DOHH2 (cell line): Measurements from ENCODE around the gene CD70.

ENCODE experiments used
- CTCF ChIP-seq: fragments of 200-600 bp; sonication (generic); IDR thresholded peaks from one replicate; pipeline ENCODE4 v1.5.1; 2014; ENCODE audit warnings: antibody characterized with exemption, mild to moderate bottlenecking, low read depth, low read length; ENCODE audit not compliant: poor library complexity, severe bottlenecking
- EZH2phosphoT487 ChIP-seq: fragments of 200-600 bp; sonication (generic); IDR thresholded peaks from 2 replicates; pipeline ENCODE4 v1.6.1; 2017; ENCODE audit warnings: borderline replicate concordance, mild to moderate bottlenecking, antibody characterized with exemption, low read length, moderate library complexity, mixed read lengths

GRCh38 chr19:6588508-6589345, 2.2 kb downstream of the CD70 start:
- no peak for TF ChIP-seq CTCF
- no peak for TF ChIP-seq EZH2phosphoT487
